ENCODE results near the gene HS6ST3.

Gene HS6ST3

GRCh38 chr13:96308568-96308967 lies 218.7 kb downstream of the HS6ST3 start:
- DNase-seq (ENCODE audit: low spot score), result no peak

GRCh38 chr13:96314974-96315373 lies 225.1 kb downstream of the HS6ST3 start:
- DNase-seq (ENCODE audit: low spot score), result no peak

- DNase-seq (ENCODE audit: low spot score), result no peak
These were observed 248.1 kb downstream of the HS6ST3 start for GRCh38 chr13:96338030-96338429.

- DNase-seq (ENCODE audit: low spot score), result no peak
These were observed 252.4 kb downstream of the HS6ST3 start for GRCh38 chr13:96342286-96342685.

GRCh38 chr13:96342852-96343465 lies 253.1 kb downstream of the HS6ST3 start:
- no peak for DNase-seq (ENCODE audit: low spot score)

- DNase-seq (ENCODE audit: low spot score), result no peak
These were observed 257.0 kb downstream of the HS6ST3 start for GRCh38 chr13:96346921-96347320.

- no peak for DNase-seq (ENCODE audit: low spot score)
These were observed 283.7 kb downstream of the HS6ST3 start for GRCh38 chr13:96373597-96373996.

GRCh38 chr13:96377835-96378234 lies 287.9 kb downstream of the HS6ST3 start:
- no peak for DNase-seq (ENCODE audit: low spot score)

GRCh38 chr13:96379967-96380366 lies 290.1 kb downstream of the HS6ST3 start:
- no peak for DNase-seq (ENCODE audit: low spot score)

GRCh38 chr13:96381681-96382080 lies 291.8 kb downstream of the HS6ST3 start:
- no peak for DNase-seq (ENCODE audit: low spot score)

- DNase-seq (ENCODE audit: low spot score), result no peak
These were observed 298.7 kb downstream of the HS6ST3 start for GRCh38 chr13:96388598-96388997.

GRCh38 chr13:96391606-96392005 lies 301.7 kb downstream of the HS6ST3 start:
- DNase-seq (ENCODE audit: low spot score), result no peak

GRCh38 chr13:96397807-96398206 lies 307.9 kb downstream of the HS6ST3 start:
- no peak for DNase-seq (ENCODE audit: low spot score)

GRCh38 chr13:96398486-96398885 lies 308.6 kb downstream of the HS6ST3 start:
- no peak for DNase-seq (ENCODE audit: low spot score)

- no peak for DNase-seq (ENCODE audit: low spot score)
These were observed 313.3 kb downstream of the HS6ST3 start for GRCh38 chr13:96403241-96403640.

GRCh38 chr13:96403651-96404050 lies 313.7 kb downstream of the HS6ST3 start:
- DNase-seq (ENCODE audit: low spot score), result no peak

GRCh38 chr13:96415831-96416385 lies 326.0 kb downstream of the HS6ST3 start:
- no peak for DNase-seq (ENCODE audit: low spot score)

- no peak for DNase-seq (ENCODE audit: low spot score)
These were observed 328.2 kb downstream of the HS6ST3 start for GRCh38 chr13:96417939-96418685.

GRCh38 chr13:96421314-96421713 lies 331.4 kb downstream of the HS6ST3 start:
- no peak for DNase-seq (ENCODE audit: low spot score)

GRCh38 chr13:96422002-96422401 lies 332.1 kb downstream of the HS6ST3 start:
- no peak for DNase-seq (ENCODE audit: low spot score)

- no peak for DNase-seq (ENCODE audit: low spot score)
These were observed 336.3 kb downstream of the HS6ST3 start for GRCh38 chr13:96426167-96426566.

GRCh38 chr13:96428911-96429310 lies 339.0 kb downstream of the HS6ST3 start:
- no peak for DNase-seq (ENCODE audit: low spot score)

GRCh38 chr13:96431044-96431581 lies 341.2 kb downstream of the HS6ST3 start:
- DNase-seq (ENCODE audit: low spot score), result peak; percentile 13
